GM15510 (cell line): ENCODE measurements around the gene MAPK8IP1.

ENCODE experiments used
- POLR2A ChIP-seq: IDR thresholded peaks from 3 replicates; pipeline ENCODE4 v1.6.1; 2011; ENCODE audit warnings: borderline replicate concordance; ENCODE audit not compliant: insufficient read length; ENCODE audit errors: extremely low read depth

The MAPK8IP1 gene

GRCh38 chr11:45879803-45880686 is 5.4 kb upstream of the MAPK8IP1 start:
- TF ChIP-seq POLR2A = no peak

- TF ChIP-seq POLR2A = no peak
Observed at GRCh38 chr11:45880772-45881570, 4.5 kb upstream of the MAPK8IP1 start.

GRCh38 chr11:45881708-45882368 is 3.6 kb upstream of the MAPK8IP1 start:
- TF ChIP-seq POLR2A = no peak

GRCh38 chr11:45884596-45885185 is 760 bp upstream of the MAPK8IP1 start:
- no peak for TF ChIP-seq POLR2A

- no peak for TF ChIP-seq POLR2A
Observed at GRCh38 chr11:45885921-45886721, 670 bp downstream of the MAPK8IP1 start.

- TF ChIP-seq POLR2A = no peak
Observed at GRCh38 chr11:45886816-45887520, 1.5 kb downstream of the MAPK8IP1 start.

GRCh38 chr11:45887587-45887986 is 2.1 kb downstream of the MAPK8IP1 start:
- no peak for TF ChIP-seq POLR2A

GRCh38 chr11:45889555-45889954 is 4.1 kb downstream of the MAPK8IP1 start:
- TF ChIP-seq POLR2A = no peak

GRCh38 chr11:45889966-45890365 is 4.5 kb downstream of the MAPK8IP1 start:
- TF ChIP-seq POLR2A = no peak

GRCh38 chr11:45890886-45891550 is 5.6 kb downstream of the MAPK8IP1 start:
- no peak for TF ChIP-seq POLR2A

- TF ChIP-seq POLR2A = no peak
Observed at GRCh38 chr11:45892856-45893255, 7.4 kb downstream of the MAPK8IP1 start.

GRCh38 chr11:45894555-45895247 is 9.2 kb downstream of the MAPK8IP1 start:
- no peak for TF ChIP-seq POLR2A
